GM23338 (cell line): Measurements from ENCODE around the gene TMEM218.

Source experiments
- EZH2 ChIP-seq: fragments of 200-600 bp; sonication (generic); IDR thresholded peaks from one replicate; pipeline ENCODE4 v1.8.0; 2017; ENCODE audit warnings: antibody characterized with exemption, mild to moderate bottlenecking, low read depth; ENCODE audit not compliant: unreplicated experiment
- POLR2AphosphoS5 ChIP-seq: IDR thresholded peaks from 2 replicates; pipeline ENCODE4 v1.6.1; 2016; ENCODE audit warnings: antibody characterized with exemption, low read depth
- TF ChIP-seq, protein P1 (sequence below): IDR thresholded peaks from one replicate; pipeline ENCODE4 v1.6.1; 2018; ENCODE audit warnings: antibody characterized with exemption; ENCODE audit not compliant: unreplicated experiment
- TF ChIP-seq, protein P2 (sequence below), 2 experiments: fragments of 200-600 bp in 1 of 2; sonication (generic) in 1 of 2; conservative IDR thresholded peaks; 2 replicates each; pipeline versions ENCODE4 v1.5.1 to v1.6.1; 2016 to 2017; ENCODE audit warnings: antibody characterized with exemption in 2 of 2, low read depth in 2 of 2, mild to moderate bottlenecking in 2 of 2, moderate library complexity in 1 of 2

DNA sequence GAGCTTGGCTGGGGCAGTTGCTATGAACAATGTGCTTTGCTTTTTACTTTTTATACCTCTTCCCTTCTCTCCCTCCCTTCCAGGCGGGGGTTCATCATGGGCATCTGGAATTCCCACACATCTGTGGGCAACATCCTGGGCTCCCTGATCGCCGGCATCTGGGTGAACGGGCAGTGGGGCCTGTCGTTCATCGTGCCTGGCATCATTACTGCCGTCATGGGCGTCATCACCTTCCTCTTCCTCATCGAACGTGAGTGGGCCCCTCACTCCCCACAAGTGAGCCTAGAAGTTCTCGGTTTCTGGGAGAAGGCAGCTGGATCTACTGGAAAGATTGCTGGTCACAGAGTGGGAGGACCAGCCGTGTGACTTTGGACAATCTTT lies 30.9 kb downstream of the TMEM218 start:
- TF ChIP-seq EZH2 (no peak), POLR2AphosphoS5 (no peak)
- TF ChIP-seq, protein P1, sequence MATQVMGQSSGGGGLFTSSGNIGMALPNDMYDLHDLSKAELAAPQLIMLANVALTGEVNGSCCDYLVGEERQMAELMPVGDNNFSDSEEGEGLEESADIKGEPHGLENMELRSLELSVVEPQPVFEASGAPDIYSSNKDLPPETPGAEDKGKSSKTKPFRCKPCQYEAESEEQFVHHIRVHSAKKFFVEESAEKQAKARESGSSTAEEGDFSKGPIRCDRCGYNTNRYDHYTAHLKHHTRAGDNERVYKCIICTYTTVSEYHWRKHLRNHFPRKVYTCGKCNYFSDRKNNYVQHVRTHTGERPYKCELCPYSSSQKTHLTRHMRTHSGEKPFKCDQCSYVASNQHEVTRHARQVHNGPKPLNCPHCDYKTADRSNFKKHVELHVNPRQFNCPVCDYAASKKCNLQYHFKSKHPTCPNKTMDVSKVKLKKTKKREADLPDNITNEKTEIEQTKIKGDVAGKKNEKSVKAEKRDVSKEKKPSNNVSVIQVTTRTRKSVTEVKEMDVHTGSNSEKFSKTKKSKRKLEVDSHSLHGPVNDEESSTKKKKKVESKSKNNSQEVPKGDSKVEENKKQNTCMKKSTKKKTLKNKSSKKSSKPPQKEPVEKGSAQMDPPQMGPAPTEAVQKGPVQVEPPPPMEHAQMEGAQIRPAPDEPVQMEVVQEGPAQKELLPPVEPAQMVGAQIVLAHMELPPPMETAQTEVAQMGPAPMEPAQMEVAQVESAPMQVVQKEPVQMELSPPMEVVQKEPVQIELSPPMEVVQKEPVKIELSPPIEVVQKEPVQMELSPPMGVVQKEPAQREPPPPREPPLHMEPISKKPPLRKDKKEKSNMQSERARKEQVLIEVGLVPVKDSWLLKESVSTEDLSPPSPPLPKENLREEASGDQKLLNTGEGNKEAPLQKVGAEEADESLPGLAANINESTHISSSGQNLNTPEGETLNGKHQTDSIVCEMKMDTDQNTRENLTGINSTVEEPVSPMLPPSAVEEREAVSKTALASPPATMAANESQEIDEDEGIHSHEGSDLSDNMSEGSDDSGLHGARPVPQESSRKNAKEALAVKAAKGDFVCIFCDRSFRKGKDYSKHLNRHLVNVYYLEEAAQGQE, result no peak
- TF ChIP-seq, protein P2, sequence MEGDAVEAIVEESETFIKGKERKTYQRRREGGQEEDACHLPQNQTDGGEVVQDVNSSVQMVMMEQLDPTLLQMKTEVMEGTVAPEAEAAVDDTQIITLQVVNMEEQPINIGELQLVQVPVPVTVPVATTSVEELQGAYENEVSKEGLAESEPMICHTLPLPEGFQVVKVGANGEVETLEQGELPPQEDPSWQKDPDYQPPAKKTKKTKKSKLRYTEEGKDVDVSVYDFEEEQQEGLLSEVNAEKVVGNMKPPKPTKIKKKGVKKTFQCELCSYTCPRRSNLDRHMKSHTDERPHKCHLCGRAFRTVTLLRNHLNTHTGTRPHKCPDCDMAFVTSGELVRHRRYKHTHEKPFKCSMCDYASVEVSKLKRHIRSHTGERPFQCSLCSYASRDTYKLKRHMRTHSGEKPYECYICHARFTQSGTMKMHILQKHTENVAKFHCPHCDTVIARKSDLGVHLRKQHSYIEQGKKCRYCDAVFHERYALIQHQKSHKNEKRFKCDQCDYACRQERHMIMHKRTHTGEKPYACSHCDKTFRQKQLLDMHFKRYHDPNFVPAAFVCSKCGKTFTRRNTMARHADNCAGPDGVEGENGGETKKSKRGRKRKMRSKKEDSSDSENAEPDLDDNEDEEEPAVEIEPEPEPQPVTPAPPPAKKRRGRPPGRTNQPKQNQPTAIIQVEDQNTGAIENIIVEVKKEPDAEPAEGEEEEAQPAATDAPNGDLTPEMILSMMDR (conservative IDR thresholded peaks at IDR 0.05; ENCODE audit: low read depth in 2 of 2), result no peak
